GM03348 (cell line): ENCODE measurements around the gene HLA-DRB5.
"Not testable (repeated sequence)": the region's sequence is repeated elsewhere in the genome, so short reads cannot be mapped to it uniquely, and the experiment has no call there.

Experiments used
- DNase-seq: peaks from one replicate; pipeline ENCODE4 v3.0.0; 2012; ENCODE audit warnings: low spot score

HLA-DRB5 gene

GRCh38 chr6:32529697-32530430 lies at the start of gene HLA-DRB5:
Gene HLA-DRB5, minus strand, starts transcription at chr6:32530287. Its CDS starts 63 bp downstream, at chr6:32530224.
- no peak for DNase-seq

- no peak for DNase-seq
Observed at GRCh38 chr6:32578962-32579361, 48.9 kb upstream of the HLA-DRB5 start.

GRCh38 chr6:32577493-32577892 lies 47.4 kb upstream of the HLA-DRB5 start:
- not testable (repeated sequence) for DNase-seq

- no peak for DNase-seq
Observed at GRCh38 chr6:32576250-32576649, 46.2 kb upstream of the HLA-DRB5 start.

GRCh38 chr6:32570363-32570905 lies 40.3 kb upstream of the HLA-DRB5 start:
- DNase-seq = no peak

- DNase-seq = no peak
Observed at GRCh38 chr6:32568561-32568960, 38.5 kb upstream of the HLA-DRB5 start.

GRCh38 chr6:32566957-32567356 lies 36.9 kb upstream of the HLA-DRB5 start:
- no peak for DNase-seq

- DNase-seq = no peak
Observed at GRCh38 chr6:32565511-32565910, 35.4 kb upstream of the HLA-DRB5 start.

- DNase-seq = no peak
Observed at GRCh38 chr6:32562940-32563339, 32.9 kb upstream of the HLA-DRB5 start.

GRCh38 chr6:32559747-32560146 lies 29.7 kb upstream of the HLA-DRB5 start:
- DNase-seq = no peak

GRCh38 chr6:32558426-32559057 lies 28.5 kb upstream of the HLA-DRB5 start:
- DNase-seq = no peak

GRCh38 chr6:32554116-32554965 lies 24.3 kb upstream of the HLA-DRB5 start:
- DNase-seq = no peak

- DNase-seq = no peak
Observed at GRCh38 chr6:32553037-32553742, 23.1 kb upstream of the HLA-DRB5 start.

GRCh38 chr6:32551410-32551809 lies 21.3 kb upstream of the HLA-DRB5 start:
- no peak for DNase-seq

GRCh38 chr6:32539839-32540238 lies 9.8 kb upstream of the HLA-DRB5 start:
- DNase-seq = no peak

GRCh38 chr6:32530431-32530793 lies 325 bp upstream of the HLA-DRB5 start:
- DNase-seq = not testable (repeated sequence)

- DNase-seq = no peak
Observed at GRCh38 chr6:32522302-32523047, 7.6 kb downstream of the HLA-DRB5 start.

- DNase-seq = no peak
Observed at GRCh38 chr6:32519910-32520258, 10.2 kb downstream of the HLA-DRB5 start.

- DNase-seq = no peak
Observed at GRCh38 chr6:32519118-32519909, 10.8 kb downstream of the HLA-DRB5 start.

GRCh38 chr6:32517654-32518445 lies 12.2 kb downstream of the HLA-DRB5 start:
- no peak for DNase-seq
